Ascending aorta (tissue), 2 donors: Measurements from ENCODE around the gene KRTAP2-4. TPM values are rescaled to one million over a fixed set of nuclear protein-coding genes. Genes with fewer than 3 reads are reported as not detected.

Source experiments
- DNase-seq, 2 donors: peaks; one replicate each; pipeline ENCODE4 v3.0.0-alpha.2; 2019; ENCODE audit warnings: low spot score in 2 of 2
- H3K27ac ChIP-seq, 2 donors: fragments of 200-600 bp; sonication (generic); one replicate each; pipeline ENCODE4 v1.5.1; 2016 to 2017; ENCODE audit warnings: mild to moderate bottlenecking in 1 of 2
- H3K27me3 ChIP-seq: fragments of 200-600 bp; sonication (generic); one replicate; pipeline ENCODE4 v1.5.1; 2017
- H3K36me3 ChIP-seq, 2 donors: fragments of 200-600 bp; sonication (generic); one replicate each; pipeline ENCODE4 v1.5.1; 2016
- H3K4me1 ChIP-seq, 2 donors: fragments of 200-600 bp; sonication (generic); one replicate each; pipeline ENCODE4 v1.5.1; 2016 to 2017; ENCODE audit warnings: mild to moderate bottlenecking in 1 of 2
- H3K4me3 ChIP-seq, 2 donors: fragments of 200-600 bp; sonication (generic); one replicate each; pipeline ENCODE4 v1.5.1; 2016 to 2017; ENCODE audit warnings: mild to moderate bottlenecking in 1 of 2
- H3K9me3 ChIP-seq, 2 donors: fragments of 200-600 bp; sonication (generic); one replicate each; pipeline ENCODE4 v1.5.1; 2016
- CTCF ChIP-seq, 3 experiments: fragments of 200-600 bp in 2 of 3; fragments of 450-650 bp in 1 of 3; sonication (generic) in 2 of 3; IDR thresholded peaks; one replicate each; pipeline ENCODE4 v1.5.1; 2016 to 2019; ENCODE audit warnings: antibody characterized with exemption in 3 of 3, mild to moderate bottlenecking in 1 of 3, moderate library complexity in 1 of 3
- intact Hi-C: fragments of 100-400 bp; cut with DNase I; formaldehyde crosslinking; loops from one replicate; pipeline ENCODE4 v1.15.1; 2023
- total RNA-seq: library from RNA; depleted of rRNA; stranded (reverse); fragments of >200 nt; gene quantifications from one replicate; pipeline ENCODE4 v1.1.0, GENCODE V29; 2016

Gene KRTAP2-4
- total RNA-seq, 1 donor from 2014 or later: not detected

- no peaks in the 10 kb centered on the region for H3K4me1 ChIP-seq
- intact Hi-C loops: no loop called here
- no peak within 1 kb of the TSS for H3K4me3 ChIP-seq
- no peak for DNase-seq
- H3K36me3 ChIP-seq: no peaks in the 10 kb centered on the region
- H3K27ac ChIP-seq: no peak within 1 kb of the TSS
- no peak for TF ChIP-seq CTCF (IDR thresholded peaks at IDR 0.05)
- H3K27me3 ChIP-seq: peaks cover 5% of the 10 kb centered on the region
- H3K9me3 ChIP-seq: no peaks in the 10 kb centered on the region
Measured at GRCh38 chr17:41029633-41030245, 35.9 kb downstream of the KRTAP2-4 start, which contains the start of gene KRTAP1-4. Gene KRTAP1-4 (minus strand): TSS chr17:41030195. CDS start chr17:41030078, 117 bp downstream.

GRCh38 chr17:41026715-41027471 lies 38.8 kb downstream of the KRTAP2-4 start, which contains the start of gene KRTAP1-5:
Gene KRTAP1-5 (minus strand): TSS chr17:41027208. CDS start chr17:41027155, 53 bp downstream.
- Histone ChIP-seq H3K4me3 (no peak within 1 kb of the TSS), H3K36me3 (no peaks in the 10 kb centered on the region), H3K9me3 (no peaks in the 10 kb centered on the region), H3K4me1 (no peaks in the 10 kb centered on the region), H3K27me3 (peaks cover 5% of the 10 kb centered on the region), H3K27ac (no peak within 1 kb of the TSS)
- TF ChIP-seq CTCF (IDR thresholded peaks at IDR 0.05): no peak
- intact Hi-C loops: no loop called here
- DNase-seq: no peak

- Histone ChIP-seq H3K4me3 (no peak overlapping the region), H3K9me3 (no peaks in the 10 kb centered on the region), H3K4me1 (no peaks in the 10 kb centered on the region), H3K36me3 (no peaks in the 10 kb centered on the region), H3K27ac (no peak overlapping the region), H3K27me3 (peaks cover 5% of the 10 kb centered on the region)
- intact Hi-C loops: no loop called here
- TF ChIP-seq CTCF (IDR thresholded peaks at IDR 0.05): no peak
- no peak for DNase-seq
Measured at GRCh38 chr17:41024697-41025096, 41.0 kb downstream of the KRTAP2-4 start.

GRCh38 chr17:41020336-41020735 lies 45.3 kb downstream of the KRTAP2-4 start:
- TF ChIP-seq CTCF (IDR thresholded peaks at IDR 0.05): no peak
- Histone ChIP-seq H3K36me3 (no peaks in the 10 kb centered on the region), H3K4me1 (no peaks in the 10 kb centered on the region), H3K27me3 (no peaks in the 10 kb centered on the region), H3K27ac (no peak overlapping the region), H3K4me3 (no peak overlapping the region), H3K9me3 (no peaks in the 10 kb centered on the region)
- no peak for DNase-seq
- intact Hi-C loops: no loop called here

- no peaks in the 10 kb centered on the region for H3K36me3 ChIP-seq
- no peaks in the 10 kb centered on the region for H3K9me3 ChIP-seq
- no peak for DNase-seq
- H3K27ac ChIP-seq: no peak overlapping the region
- intact Hi-C loops: no loop called here
- no peak overlapping the region for H3K4me3 ChIP-seq
- no peaks in the 10 kb centered on the region for H3K27me3 ChIP-seq
- TF ChIP-seq CTCF (IDR thresholded peaks at IDR 0.05): no peak
- no peaks in the 10 kb centered on the region for H3K4me1 ChIP-seq
Measured at GRCh38 chr17:41019415-41019814, 46.3 kb downstream of the KRTAP2-4 start.
